Measurements from ENCODE around the gene CMBL.
A peak's percentile ranks its signal among the peaks of the same experiment; 100 is the strongest.

The CMBL gene

GRCh38 chr5:10333154-10334006, 25.7 kb upstream of the CMBL start:
- DNase-seq = peak; percentile 52

- no peak for DNase-seq
Measured at GRCh38 chr5:10332301-10332700, 24.6 kb upstream of the CMBL start.

GRCh38 chr5:10331341-10331796, 23.7 kb upstream of the CMBL start:
- peak; percentile 50 for DNase-seq

- no peak for DNase-seq
Measured at GRCh38 chr5:10330511-10331230, 23.0 kb upstream of the CMBL start.

GRCh38 chr5:10329820-10330481, 22.2 kb upstream of the CMBL start:
- DNase-seq = peak; percentile 86

- DNase-seq = no peak
Measured at GRCh38 chr5:10329446-10329819, 21.7 kb upstream of the CMBL start.

- DNase-seq = peak; percentile 86
Measured at GRCh38 chr5:10328323-10328722, 20.6 kb upstream of the CMBL start.

- no peak for DNase-seq
Measured at GRCh38 chr5:10324518-10325370, 17.0 kb upstream of the CMBL start.

- no peak for DNase-seq
Measured at GRCh38 chr5:10323588-10324488, 16.1 kb upstream of the CMBL start.

GRCh38 chr5:10321882-10322281, 14.2 kb upstream of the CMBL start:
- no peak for DNase-seq

GRCh38 chr5:10320793-10321192, 13.1 kb upstream of the CMBL start:
- DNase-seq = no peak

- DNase-seq = no peak
Measured at GRCh38 chr5:10319202-10319851, 11.6 kb upstream of the CMBL start.

GRCh38 chr5:10317825-10318682, 10.4 kb upstream of the CMBL start:
- peak; percentile 56 for DNase-seq

- DNase-seq = no peak
Measured at GRCh38 chr5:10315824-10316509, 8.3 kb upstream of the CMBL start.

GRCh38 chr5:10315201-10315600, 7.5 kb upstream of the CMBL start:
- DNase-seq = no peak

GRCh38 chr5:10311595-10312425, 4.1 kb upstream of the CMBL start:
- DNase-seq = no peak

- peak; percentile 63 for DNase-seq
Measured at GRCh38 chr5:10310835-10311570, 3.3 kb upstream of the CMBL start.

Measured in EL (cell line).